ENCODE data around the gene EML4. TPM values are rescaled to one million over a fixed set of nuclear protein-coding genes. Genes with fewer than 3 reads are reported as not detected.
"Not testable (repeated sequence)": the region's sequence is repeated elsewhere in the genome, so short reads cannot be mapped to it uniquely, and the experiment has no call there.

Gene EML4
- total RNA-seq, 2 donors from 2014 or later: 32.8 to 59.9 TPM

DNA sequence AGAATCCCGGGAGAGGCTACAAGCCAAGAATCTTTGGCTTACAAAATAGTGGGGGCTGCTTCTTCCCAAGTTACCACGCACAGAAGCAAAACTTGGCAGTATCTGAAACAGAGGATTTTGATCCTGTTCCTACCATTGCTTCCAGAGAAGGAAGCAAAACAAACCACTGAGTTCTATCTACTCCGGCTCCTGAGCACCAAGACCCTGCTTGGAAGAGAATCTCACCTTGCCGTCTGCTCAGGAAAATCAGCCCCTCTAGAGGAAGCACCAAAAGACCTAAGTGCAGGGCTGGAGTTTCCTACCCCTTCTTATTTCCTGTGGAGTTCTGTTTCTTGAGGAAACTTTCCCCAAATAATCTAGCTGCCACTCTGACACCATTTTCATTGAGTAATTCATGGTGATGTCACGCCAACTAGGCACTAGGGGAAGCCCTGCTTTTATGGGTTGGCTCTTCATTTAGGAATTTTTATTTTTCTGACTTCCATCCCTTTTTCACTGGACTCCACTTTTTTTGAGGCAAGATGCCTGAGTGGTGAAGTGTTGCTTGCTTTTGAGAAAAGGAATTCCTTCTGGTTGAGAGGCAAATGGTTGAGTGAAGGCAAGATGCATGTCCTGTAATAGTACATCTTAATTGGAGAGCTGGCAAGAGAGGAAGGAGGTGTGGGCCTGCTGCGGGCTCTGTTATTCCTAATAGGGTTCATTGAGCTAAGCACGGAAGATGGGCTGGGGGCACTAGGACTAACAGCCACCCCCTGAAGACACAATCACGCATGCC is 36.8 kb upstream of the EML4 start:
- H3K4me3 ChIP-seq: peak overlapping the region; percentile 64
- H3K4me1 ChIP-seq (ENCODE audit: control insufficient read depth in 1 of 2, low read depth in 2 of 2): peaks cover 16 to 36% of the 10 kb centered on the region in 2 donors
- H3K36me3 ChIP-seq: no peaks in the 10 kb centered on the region
- DNase-seq (ENCODE audit: low spot score) (no peak), ATAC-seq (ENCODE audit: insufficient number of reproducible peaks, low FRiP score, low read depth) (peak; percentile 51)
- H3K27ac ChIP-seq: peak overlapping the region; percentile 57 to 76
- TF ChIP-seq CTCF (IDR thresholded peaks at IDR 0.05): no peak
- no peaks in the 10 kb centered on the region for H3K9me3 ChIP-seq
- H3K27me3 ChIP-seq (replicated peaks; ENCODE audit: insufficient read depth): no peaks in the 10 kb centered on the region

DNA sequence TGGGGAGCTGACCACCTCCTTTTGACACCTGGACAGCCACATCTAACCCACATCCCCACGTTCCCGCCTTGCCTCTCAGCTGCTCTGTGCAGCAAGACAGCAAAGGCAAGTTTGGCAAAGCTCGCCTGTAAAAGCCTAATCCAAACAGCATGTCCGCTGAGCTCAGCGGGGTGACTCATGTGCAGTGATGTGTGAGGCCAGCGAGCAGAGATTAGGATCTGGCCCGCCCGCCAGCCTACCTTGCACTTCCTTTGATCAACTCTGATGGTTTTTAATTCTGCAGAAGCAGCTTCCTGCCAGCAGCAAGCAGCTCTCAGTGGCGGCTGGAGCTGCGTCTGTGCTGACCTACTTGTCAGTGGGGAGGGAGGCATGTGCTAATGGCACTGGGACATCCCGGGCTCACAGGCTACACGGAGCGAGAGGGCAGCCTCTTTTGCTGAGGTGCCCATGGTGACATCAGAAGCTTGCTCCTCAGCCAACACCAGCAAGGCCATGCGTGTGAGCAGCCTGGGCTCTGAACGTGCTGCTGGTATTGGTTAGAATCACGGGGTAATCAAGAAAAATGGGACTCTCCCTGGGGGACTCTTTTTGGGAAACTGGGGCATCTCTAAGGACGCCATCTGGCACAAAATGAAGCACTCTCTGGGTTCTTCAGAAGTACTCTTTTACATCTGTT is 36.0 kb upstream of the EML4 start:
- DNase-seq (ENCODE audit: low spot score): peak; percentile 77
- Histone ChIP-seq H3K36me3 (no peaks in the 10 kb centered on the region), H3K4me3 (peak overlapping the region; percentile 64), H3K9me3 (no peaks in the 10 kb centered on the region), H3K4me1 (ENCODE audit: control insufficient read depth in 1 of 2, low read depth in 2 of 2) (peaks cover 16 to 33% of the 10 kb centered on the region in 2 donors), H3K27me3 (replicated peaks; ENCODE audit: insufficient read depth) (no peaks in the 10 kb centered on the region), H3K27ac (peak overlapping the region; percentile 57 to 76)
- peak; percentile 83 for ATAC-seq (ENCODE audit: insufficient number of reproducible peaks, low FRiP score, low read depth)
- TF ChIP-seq CTCF (IDR thresholded peaks at IDR 0.05): no peak

DNA sequence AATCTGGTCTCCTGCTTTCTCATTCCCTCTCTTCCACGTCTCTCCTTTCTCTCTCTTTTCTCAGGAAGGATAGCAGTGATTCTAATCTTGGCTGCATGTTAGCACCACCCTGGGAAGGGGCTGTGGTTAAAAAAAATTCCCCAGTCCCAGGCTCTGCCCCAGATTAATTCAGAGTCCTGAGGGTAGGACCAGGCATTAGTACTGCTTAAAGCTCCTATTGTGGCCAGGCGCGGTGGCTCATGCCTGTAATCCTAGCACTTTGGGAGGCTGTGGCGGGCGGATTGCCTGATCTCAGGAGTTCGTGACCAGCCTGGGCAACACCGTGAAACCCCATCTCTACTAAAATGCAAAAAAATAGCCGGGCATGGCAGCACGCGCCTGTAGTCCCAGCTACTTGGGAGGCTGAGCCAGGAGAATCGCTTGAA is 35.4 kb upstream of the EML4 start:
- peak overlapping the region; percentile 57 to 76 for H3K27ac ChIP-seq
- H3K4me1 ChIP-seq (ENCODE audit: control insufficient read depth in 1 of 2, low read depth in 2 of 2): peaks cover 17 to 35% of the 10 kb centered on the region in 2 donors
- H3K9me3 ChIP-seq: no peaks in the 10 kb centered on the region
- H3K4me3 ChIP-seq: peak overlapping the region; percentile 64
- H3K27me3 ChIP-seq (replicated peaks; ENCODE audit: insufficient read depth): no peaks in the 10 kb centered on the region
- ATAC-seq (ENCODE audit: insufficient number of reproducible peaks, low FRiP score, low read depth) (no peak), DNase-seq (ENCODE audit: low spot score) (no peak)
- H3K36me3 ChIP-seq: no peaks in the 10 kb centered on the region
- TF ChIP-seq CTCF (IDR thresholded peaks at IDR 0.05): no peak

GRCh38 chr2:42134401-42134932 is 34.7 kb upstream of the EML4 start:
- not testable (repeated sequence) for H3K4me3 ChIP-seq; H3K9me3 ChIP-seq; H3K36me3 ChIP-seq; H3K27me3 ChIP-seq (replicated peaks; ENCODE audit: insufficient read depth); ATAC-seq (ENCODE audit: insufficient number of reproducible peaks, low FRiP score, low read depth); DNase-seq (ENCODE audit: low spot score); H3K27ac ChIP-seq
- peaks cover 23 to 38% of the 10 kb centered on the region in 2 donors for H3K4me1 ChIP-seq (ENCODE audit: control insufficient read depth in 1 of 2, low read depth in 2 of 2)

- Histone ChIP-seq H3K9me3 (no peaks in the 10 kb centered on the region), H3K36me3 (no peaks in the 10 kb centered on the region), H3K27ac (no peak overlapping the region), H3K4me3 (no peak overlapping the region), H3K4me1 (ENCODE audit: control insufficient read depth in 1 of 2, low read depth in 2 of 2) (peaks cover 23 to 44% of the 10 kb centered on the region in 2 donors), H3K27me3 (replicated peaks; ENCODE audit: insufficient read depth) (no peaks in the 10 kb centered on the region)
- ATAC-seq (ENCODE audit: insufficient number of reproducible peaks, low FRiP score, low read depth) (no peak), DNase-seq (ENCODE audit: low spot score) (no peak)
- no peak for TF ChIP-seq CTCF (IDR thresholded peaks at IDR 0.05)
Observed at GRCh38 chr2:42135381-42136312, 33.5 kb upstream of the EML4 start.
